ENCODE results near the gene SRXN1.

- TF ChIP-seq CTCF (tag by site-specific recombination; IDR thresholded peaks at IDR 0.05) (no peak), ZBTB1 (tag by site-specific recombination; IDR thresholded peaks at IDR 0.05) (no peak), ZNF501 (tag by site-specific recombination; IDR thresholded peaks at IDR 0.05) (no peak), MZF1 (tag by site-specific recombination; IDR thresholded peaks at IDR 0.05; ENCODE audit: borderline replicate concordance) (no peak), ZBTB21 (tag by site-specific recombination; IDR thresholded peaks at IDR 0.05) (no peak), GFI1B (tag by site-specific recombination; IDR thresholded peaks at IDR 0.05) (no peak), ZBTB6 (tag by site-specific recombination; IDR thresholded peaks at IDR 0.05) (no peak), PATZ1 (tag by site-specific recombination; IDR thresholded peaks at IDR 0.05) (no peak), ZNF530 (tag by site-specific recombination; IDR thresholded peaks at IDR 0.05; ENCODE audit: low read depth) (no peak), ZNF274 (IDR thresholded peaks at IDR 0.05; ENCODE audit: low read length) (no peak), ZNF274 (tag by site-specific recombination; IDR thresholded peaks at IDR 0.05; ENCODE audit: borderline replicate concordance) (no peak), ZNF174 (tag by site-specific recombination; IDR thresholded peaks at IDR 0.05) (no peak), FEZF1 (tag by site-specific recombination; IDR thresholded peaks at IDR 0.05) (no peak), REST (tag by site-specific recombination; IDR thresholded peaks at IDR 0.05) (no peak)
Observed at GRCh38 chr20:652615-653109, 338 bp downstream of the SRXN1 start.

Data from HEK293 (cell line).